GM21515 (cell line): Measurements from ENCODE around the gene GPATCH3.
"Not testable (repeated sequence)": the region's sequence is repeated elsewhere in the genome, so short reads cannot be mapped to it uniquely, and the experiment has no call there.

ENCODE experiments used
- ATAC-seq: cut with Tn5 transposase; IDR thresholded peaks from one replicate; pipeline ENCODE4 v1.9.1; 2021; ENCODE audit not compliant: unreplicated experiment

Gene GPATCH3

GRCh38 chr1:26848941-26849774, 51.1 kb downstream of the GPATCH3 start:
- ATAC-seq: no peak

DNA sequence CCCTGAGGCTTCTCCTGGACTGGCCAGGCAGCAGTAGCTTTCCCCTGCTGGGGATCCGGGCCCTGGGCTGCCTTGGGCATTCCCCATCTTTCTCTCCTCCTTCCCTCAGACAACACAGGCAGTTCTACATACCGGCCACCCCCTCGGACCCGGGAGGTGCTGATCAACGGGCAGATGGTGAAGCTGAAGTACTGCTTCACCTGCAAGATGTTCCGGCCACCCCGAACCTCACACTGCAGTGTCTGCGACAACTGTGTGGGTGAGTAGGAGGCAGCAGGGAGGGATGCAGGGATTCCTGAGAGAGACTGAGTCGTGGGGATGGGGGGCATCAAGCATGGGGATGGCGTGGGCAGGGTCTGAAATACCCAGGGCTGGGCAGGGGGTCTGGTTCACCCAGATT, 51.8 kb downstream of the GPATCH3 start:
- no peak for ATAC-seq

DNA sequence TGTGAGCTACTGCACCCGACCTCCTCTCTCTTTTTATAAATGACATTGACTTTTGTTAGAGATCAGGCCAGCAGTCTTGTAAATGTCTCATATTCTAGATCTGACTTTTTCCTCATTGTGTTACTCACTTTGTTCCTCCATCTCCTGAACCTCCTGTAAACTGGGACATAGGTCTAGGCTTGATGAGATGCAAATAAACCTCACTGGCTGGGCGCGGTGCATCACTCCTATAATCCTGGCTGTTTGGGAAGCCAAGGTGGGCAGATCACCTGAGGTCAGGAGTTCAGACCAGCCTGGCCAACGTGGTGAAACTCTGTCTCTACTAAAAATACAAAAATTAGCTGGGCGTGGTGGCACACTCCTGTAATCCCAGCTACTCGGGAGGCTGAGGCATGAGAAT, 52.4 kb downstream of the GPATCH3 start:
- ATAC-seq: not testable (repeated sequence)

DNA sequence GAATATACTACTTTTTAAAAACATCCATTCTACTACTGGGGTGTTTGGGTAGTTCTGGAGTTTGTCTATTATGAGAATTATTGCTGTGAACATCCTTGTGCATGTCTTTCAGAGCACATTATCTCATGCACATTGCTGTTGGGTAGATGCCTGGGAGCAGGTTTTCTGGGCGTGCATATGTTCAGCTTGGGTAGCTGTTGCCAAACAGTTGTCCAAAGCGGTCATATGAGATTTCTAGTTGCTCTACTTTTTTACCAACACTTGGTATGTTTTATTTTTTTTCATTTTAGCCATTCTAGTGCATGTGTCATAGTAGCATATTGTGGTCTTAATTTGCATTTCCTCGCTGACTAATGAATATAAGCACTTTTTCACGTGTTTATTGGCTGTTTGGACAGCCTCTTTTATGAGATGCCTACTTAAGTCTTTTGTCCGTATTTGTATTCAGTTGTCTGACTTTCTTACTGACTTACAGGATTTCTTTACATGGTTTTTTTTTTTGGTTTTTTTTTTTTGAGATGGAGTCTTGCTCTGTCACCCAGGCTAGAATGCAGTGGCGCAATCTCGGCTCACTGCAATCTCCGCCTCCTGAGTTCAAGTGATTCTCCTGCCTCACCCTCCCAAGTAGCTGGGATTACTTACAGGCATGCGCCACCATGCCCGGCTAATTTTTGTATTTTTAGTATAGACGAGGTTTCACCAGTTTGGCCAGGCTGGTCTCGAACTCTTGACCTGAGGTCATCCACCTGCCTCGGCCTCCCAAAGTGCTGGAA, 55.7 kb downstream of the GPATCH3 start:
- ATAC-seq: no peak
